Heart left ventricle (tissue), 16 donors: ENCODE measurements around the gene ABCB9. TPM values are rescaled to one million over a fixed set of nuclear protein-coding genes. Genes with fewer than 3 reads are reported as not detected.

Experiments used
- ATAC-seq, 4 donors: fragments of 200-7000 bp; cut with Tn5 transposase; one replicate each; pipeline ENCODE4 v1.9.1; 2020 to 2022; ENCODE audit warnings: moderate library complexity in 4 of 4, mild to moderate bottlenecking in 3 of 4, moderate number of reproducible peaks in 1 of 4
- DNase-seq, 5 donors: peaks; one replicate each; pipeline ENCODE4 v3.0.0-alpha.2; 2020
- H3K27ac ChIP-seq, 12 donors: fragments of 200-600 bp; sonication (generic) in 4 of 12; one replicate each; pipeline versions ENCODE4 v1.5.0 to v1.8.0; 2016 to 2022; ENCODE audit warnings: mild to moderate bottlenecking in 2 of 12
- H3K27me3 ChIP-seq, 9 donors: fragments of 200-600 bp; sonication (generic) in 2 of 9; one replicate each; pipeline versions ENCODE4 v1.5.1 to v1.8.0; 2016 to 2022; ENCODE audit warnings: mild to moderate bottlenecking in 3 of 9
- H3K36me3 ChIP-seq, 9 donors: fragments of 200-600 bp; sonication (generic) in 2 of 9; one replicate each; pipeline versions ENCODE4 v1.5.0 to v1.8.0; 2018 to 2022; ENCODE audit warnings: mild to moderate bottlenecking in 2 of 9
- H3K4me1 ChIP-seq, 12 donors: fragments of 200-600 bp; sonication (generic) in 4 of 12; one replicate each; pipeline versions ENCODE4 v1.5.0 to v1.8.0; 2016 to 2022; ENCODE audit warnings: mild to moderate bottlenecking in 3 of 12
- H3K4me3 ChIP-seq, 12 donors: fragments of 200-600 bp; sonication (generic) in 4 of 12; one replicate each; pipeline versions ENCODE4 v1.5.0 to v1.8.0; 2017 to 2022; ENCODE audit warnings: mild to moderate bottlenecking in 9 of 12, moderate library complexity in 4 of 12
- H3K9me3 ChIP-seq, 12 donors: fragments of 200-600 bp; sonication (generic) in 4 of 12; one replicate each; pipeline versions ENCODE4 v1.5.0 to v1.8.0; 2016 to 2022; ENCODE audit warnings: mild to moderate bottlenecking in 1 of 12
- POLR2A ChIP-seq, 2 donors: fragments of 450-650 bp; IDR thresholded peaks; one replicate each; pipeline ENCODE4 v1.6.1; 2017; ENCODE audit warnings: antibody characterized with exemption in 2 of 2, mild to moderate bottlenecking in 2 of 2, moderate library complexity in 2 of 2
- WGBS, 4 donors: extraction: QIAGEN DNeasy Blood & Tissue Kit in 2 of 4; methylation state at CpG; one replicate each; pipeline versions ENCODE4 v1.1.5 to v1.1.7; 2013 to 2018; 5-methylcytosine and 5-hydroxymethylcytosine counted together
- intact Hi-C, 10 donors: fragments of 100-400 bp; cut with DNase I; formaldehyde crosslinking; loops; one replicate each; pipeline versions ENCODE4 v1.11.1 to v1.14.2; 2022
- polyA plus RNA-seq, 2 donors: library from polyadenylated mRNA; stranded (reverse); fragments of 200-250 nt; gene quantifications; one replicate each; pipeline ENCODE4 v1.2.3, GENCODE V29; 2013
- total RNA-seq, 9 donors: library from RNA; depleted of rRNA in 2 of 9; stranded (reverse); fragments of >200 nt in 2 of 9; fragmentation: NEBNext Ultra II Directional in 3 of 9; extraction: Animal tissue kit (Norgen Biotek cat#: 25700) in 3 of 9; gene quantifications; one replicate each; pipeline versions ENCODE4 v1.1.0 to v1.2.4, GENCODE V29; 2016 to 2023
- TF ChIP-seq, protein P1 (sequence below), 12 donors: fragments of 200-600 bp; sonication (generic) in 4 of 12; IDR thresholded peaks; one replicate each; pipeline versions ENCODE4 v1.5.0 to v1.8.0; 2018 to 2022; ENCODE audit warnings: antibody characterized with exemption in 12 of 12, mild to moderate bottlenecking in 5 of 12
- donor health status: ischemic (EF 13 %, LVEDD 7.1; RV severe dilation, severe dysfunction).
- donor health status: healthy with polysubstance abuse.
- donor health status: DM: no; HTN: yes; CAD: no.
- donor health status: DM: no; HTN: no; CAD: no.
- donor health status: ischemic (EF 25% LVEDD 6.9; RV normal size, moderate dysfunction).
- donor health status: ischemic (EF 25% LVEDD 5.7; RV mildly dilated, moderate dysfunction).
- donor health status: healthy.
- donor health status: DM: yes; HTN: yes; CAD: no.
- donor health status: ischemic (EF 35%, LVEDD 5.7; RV mildly dilated, moderate dysfunction).
- donor health status: nonischemic (EF 11% LVEDD 7.7; RV severe dilation, severe dysfunction).
- donor health status: DM: yes; HTN: yes; CAD: no.
- donor health status: PGD.
- donor health status: ischemic (EF 29% LVEDD 5.4; RV normal size, mild dysfunction).
- donor health status: nonischemic (EF 23%, LVEDD 6.1; RV moderate dilation, normal function).

ABCB9 gene
- total and polyA plus RNA-seq, 11 donors = 3.1 to 8.6 (median 4.6) TPM

- TF ChIP-seq, protein P1, sequence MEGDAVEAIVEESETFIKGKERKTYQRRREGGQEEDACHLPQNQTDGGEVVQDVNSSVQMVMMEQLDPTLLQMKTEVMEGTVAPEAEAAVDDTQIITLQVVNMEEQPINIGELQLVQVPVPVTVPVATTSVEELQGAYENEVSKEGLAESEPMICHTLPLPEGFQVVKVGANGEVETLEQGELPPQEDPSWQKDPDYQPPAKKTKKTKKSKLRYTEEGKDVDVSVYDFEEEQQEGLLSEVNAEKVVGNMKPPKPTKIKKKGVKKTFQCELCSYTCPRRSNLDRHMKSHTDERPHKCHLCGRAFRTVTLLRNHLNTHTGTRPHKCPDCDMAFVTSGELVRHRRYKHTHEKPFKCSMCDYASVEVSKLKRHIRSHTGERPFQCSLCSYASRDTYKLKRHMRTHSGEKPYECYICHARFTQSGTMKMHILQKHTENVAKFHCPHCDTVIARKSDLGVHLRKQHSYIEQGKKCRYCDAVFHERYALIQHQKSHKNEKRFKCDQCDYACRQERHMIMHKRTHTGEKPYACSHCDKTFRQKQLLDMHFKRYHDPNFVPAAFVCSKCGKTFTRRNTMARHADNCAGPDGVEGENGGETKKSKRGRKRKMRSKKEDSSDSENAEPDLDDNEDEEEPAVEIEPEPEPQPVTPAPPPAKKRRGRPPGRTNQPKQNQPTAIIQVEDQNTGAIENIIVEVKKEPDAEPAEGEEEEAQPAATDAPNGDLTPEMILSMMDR (IDR thresholded peaks at IDR 0.05) = no peak
- TF ChIP-seq POLR2A (IDR thresholded peaks at IDR 0.05) = no peak
- H3K27ac ChIP-seq = no peak overlapping the region
- no peak for DNase-seq
- peaks cover 3 to 21% (median 17%) of the 10 kb centered on the region in 12 donors for H3K4me1 ChIP-seq
- no peaks in the 10 kb centered on the region for H3K27me3 ChIP-seq
- intact Hi-C loops = no loop called here
- 94 to 95% (median 94%) methylated on average over 5 of the region's 5 CpGs for WGBS, 4 donors
- H3K9me3 ChIP-seq = no peaks in the 10 kb centered on the region
- H3K36me3 ChIP-seq = peaks cover 0 to 8% (median 0%) of the 10 kb centered on the region in 9 donors
- no peak overlapping the region for H3K4me3 ChIP-seq
- no peak for ATAC-seq
Observed at GRCh38 chr12:122920687-122921086, 45.6 kb downstream of the ABCB9 start.

DNA sequence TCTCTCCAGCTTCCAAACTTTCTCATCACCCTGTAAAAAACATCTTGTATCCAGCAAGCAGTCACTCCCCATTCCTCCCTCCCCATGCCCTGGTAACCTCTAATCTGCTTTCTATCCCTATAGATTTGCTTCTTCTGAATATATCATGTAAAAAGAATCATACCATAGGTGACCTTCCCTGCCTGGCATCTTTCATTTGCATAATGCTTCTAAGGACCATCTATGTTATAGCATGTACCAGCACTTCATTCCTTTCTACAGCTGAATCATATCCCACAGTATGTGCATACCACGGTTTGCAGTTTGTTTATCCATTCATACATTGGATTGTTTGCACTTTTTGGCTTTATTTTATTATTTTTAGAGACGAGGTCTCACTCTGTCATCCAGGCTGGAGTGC is 47.4 kb downstream of the ABCB9 start:
- Histone ChIP-seq H3K4me3 (no peak overlapping the region), H3K36me3 (no peaks in the 10 kb centered on the region), H3K27me3 (no peaks in the 10 kb centered on the region), H3K4me1 (peaks cover 3 to 21% (median 17%) of the 10 kb centered on the region in 12 donors), H3K9me3 (no peaks in the 10 kb centered on the region), H3K27ac (no peak overlapping the region)
- intact Hi-C loops = no loop called here
- 86 to 89% (median 88%) methylated on average over 2 of the region's 2 CpGs for WGBS, 4 donors
- DNase-seq = no peak
- no peak for ATAC-seq
- TF ChIP-seq, protein P1 (IDR thresholded peaks at IDR 0.05) = no peak
- TF ChIP-seq POLR2A (IDR thresholded peaks at IDR 0.05) = no peak

- Histone ChIP-seq H3K36me3 (no peaks in the 10 kb centered on the region), H3K27me3 (no peaks in the 10 kb centered on the region), H3K4me1 (peaks cover 3 to 21% (median 17%) of the 10 kb centered on the region in 12 donors), H3K4me3 (no peak overlapping the region), H3K9me3 (no peaks in the 10 kb centered on the region), H3K27ac (peak overlapping the region; percentile 30 to 75 (median 66))
- WGBS, 4 donors = 6 to 12% (median 9%) methylated on average over 8 to 9 of the region's 9 CpGs
- ATAC-seq = peak; percentile 72 to 90 (median 90)
- DNase-seq = peak; percentile 52 to 79 (median 70)
- intact Hi-C loops = no loop called here
- TF ChIP-seq POLR2A (IDR thresholded peaks at IDR 0.05) = no peak
- TF ChIP-seq, protein P1 (IDR thresholded peaks at IDR 0.05) = no peak
Observed at GRCh38 chr12:122917507-122918121, 48.6 kb downstream of the ABCB9 start.

DNA sequence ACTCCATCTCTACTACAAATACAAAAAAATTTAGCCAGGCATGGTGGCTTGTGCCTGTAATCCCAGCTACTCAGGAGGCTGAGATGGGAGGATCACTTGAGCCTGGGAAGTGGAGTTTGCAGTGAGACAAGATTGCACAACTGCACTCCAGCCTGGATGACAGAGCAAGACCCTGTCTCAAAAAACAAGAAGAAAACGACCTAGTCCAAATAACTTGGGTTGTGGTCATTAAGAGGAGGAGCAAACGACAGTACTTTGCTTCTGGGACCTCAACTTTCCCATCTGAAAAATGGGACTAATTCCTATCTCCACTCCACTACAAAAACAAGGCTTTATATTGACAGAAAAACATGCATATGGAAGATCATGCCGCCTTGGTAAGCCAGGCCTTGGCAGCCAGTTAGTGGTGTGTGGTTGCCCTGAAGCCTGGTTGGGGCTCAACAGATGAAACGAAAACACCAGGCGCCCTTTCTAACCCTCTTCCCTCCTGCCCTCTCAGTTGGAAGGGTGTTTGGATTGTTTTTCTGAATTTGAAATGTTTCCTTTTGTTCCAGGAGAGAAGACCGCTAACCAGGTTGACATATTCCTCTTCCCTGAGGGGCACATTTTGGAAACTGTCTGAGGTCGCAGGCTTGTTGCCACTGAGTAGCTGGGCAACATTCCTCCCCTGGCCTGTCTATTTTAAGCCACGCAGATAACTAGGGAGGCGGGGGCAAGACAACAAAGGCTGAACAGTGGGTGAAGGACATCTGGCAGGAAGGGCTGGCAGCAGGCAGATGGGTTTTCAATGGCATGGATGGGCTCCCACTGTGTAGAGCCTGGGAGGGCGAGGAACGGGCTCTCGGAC is 56.6 kb downstream of the ABCB9 start:
- no peaks in the 10 kb centered on the region for H3K36me3 ChIP-seq
- peak overlapping the region; percentile 46 to 93 (median 78) for H3K27ac ChIP-seq
- H3K4me3 ChIP-seq = no peak overlapping the region
- WGBS, 4 donors = 51 to 59% (median 58%) methylated on average over 12 of the region's 12 CpGs
- no peak for TF ChIP-seq POLR2A (IDR thresholded peaks at IDR 0.05)
- TF ChIP-seq, protein P1 (IDR thresholded peaks at IDR 0.05) = no peak
- no peaks in the 10 kb centered on the region for H3K27me3 ChIP-seq
- intact Hi-C loops = no loop called here
- peaks cover 0 to 18% (median 3%) of the 10 kb centered on the region in 12 donors for H3K4me1 ChIP-seq
- no peaks in the 10 kb centered on the region for H3K9me3 ChIP-seq
- peak; percentile 92 to 98 (median 96) for ATAC-seq
- peak in 4 of 5 donors; percentile 70 to 78 (median 74) for DNase-seq
